ENCODE results near the gene RNF215. TPM values are rescaled to one million over a fixed set of nuclear protein-coding genes. Genes with fewer than 3 reads are reported as not detected.

The RNF215 gene
- total and polyA plus RNA-seq, 3 experiments from 2014 or later: 0.22 to 7.9 (median 6.3) TPM

- no peaks in the 10 kb centered on the region for H3K27me3 Mint-ChIP-seq
Measured at GRCh38 chr22:30424534-30425326, 37.5 kb upstream of the RNF215 start.

GRCh38 chr22:30423959-30424533 is 36.8 kb upstream of the RNF215 start:
- Histone ChIP-seq H3K9me3 (ENCODE audit: low read length) (no peaks in the 10 kb centered on the region), H3K27me3 (ENCODE audit: insufficient read depth, low read length, poor library complexity, severe bottlenecking) (no peaks in the 10 kb centered on the region), H3K36me3 (ENCODE audit: insufficient read depth, low read length) (no peaks in the 10 kb centered on the region), H3K27ac (ENCODE audit: low read depth, low read length) (peak overlapping the region; percentile 84), H3K4me1 (ENCODE audit: insufficient read depth, low read length) (peaks cover 44% of the 10 kb centered on the region), H3K4me3 (ENCODE audit: low read length) (peak overlapping the region; percentile 73)
- Mint-ChIP-seq H3K4me1 (peaks cover 51 to 66% (median 62%) of the 10 kb centered on the region in 3 donors), H3K4me3 (peak overlapping the region; percentile 91 to 98 (median 97)), H3K36me3 (peaks cover 0 to 50% (median 8%) of the 10 kb centered on the region in 3 donors), H3K27me3 (no peaks in the 10 kb centered on the region), H3K9me3 (no peaks in the 10 kb centered on the region), H3K27ac (peak overlapping the region; percentile 93 to 99 (median 98))
- ChIA-PET POLR2A (interaction anchor here (0.5 to 3.2 kb wide), 17 partner anchors 10 to 867 kb away, joined by 3 to 16 read pairs (median 3); partner anchors contain the start of genes CASTOR1, CCDC157, RNF215 and SF3A1), CTCF (interaction anchor here (0.9 to 5.9 kb wide), 14 partner anchors 10 to 319 kb away, joined by 3 to 37 read pairs (median 5); partner anchors contain the start of gene CASTOR1)
- peak; percentile 96 to 100 (median 98) for DNase-seq

More at GRCh38 chr22:30424534-30425326, 37.5 kb upstream of the RNF215 start:
- peaks cover 44% of the 10 kb centered on the region for H3K4me1 ChIP-seq (ENCODE audit: insufficient read depth, low read length)
- H3K27me3 ChIP-seq (ENCODE audit: insufficient read depth, low read length, poor library complexity, severe bottlenecking): no peaks in the 10 kb centered on the region
- H3K27ac Mint-ChIP-seq: peak overlapping the region; percentile 93 to 99 (median 98)
- H3K4me1 Mint-ChIP-seq: peaks cover 51 to 66% (median 62%) of the 10 kb centered on the region in 3 donors
- H3K9me3 ChIP-seq (ENCODE audit: low read length): no peaks in the 10 kb centered on the region
- H3K9me3 Mint-ChIP-seq: no peaks in the 10 kb centered on the region
- peak overlapping the region; percentile 91 to 98 (median 97) for H3K4me3 Mint-ChIP-seq
- ChIA-PET CTCF (interaction anchor here (0.8 to 5.9 kb wide), 13 partner anchors 9 to 320 kb away, joined by 3 to 37 read pairs (median 4); partner anchors contain the start of gene CASTOR1), POLR2A (interaction anchor here (0.5 to 3.2 kb wide), 17 partner anchors 10 to 866 kb away, joined by 3 to 16 read pairs (median 3); partner anchors contain the start of genes CASTOR1, CCDC157, SF3A1 and TBC1D10A)
- peak overlapping the region; percentile 81 for H3K27ac ChIP-seq (ENCODE audit: low read depth, low read length)
- H3K36me3 ChIP-seq (ENCODE audit: insufficient read depth, low read length): no peaks in the 10 kb centered on the region
- DNase-seq: no peak
- H3K4me3 ChIP-seq (ENCODE audit: low read length): peak overlapping the region; percentile 73
- peaks cover 0 to 47% (median 5%) of the 10 kb centered on the region in 3 donors for H3K36me3 Mint-ChIP-seq

GRCh38 chr22:30423301-30423958 is 36.2 kb upstream of the RNF215 start:
- Mint-ChIP-seq H3K36me3 (peaks cover 0 to 47% (median 8%) of the 10 kb centered on the region in 3 donors), H3K27me3 (no peaks in the 10 kb centered on the region), H3K4me3 (peak overlapping the region; percentile 91 to 98 (median 97)), H3K27ac (peak overlapping the region; percentile 93 to 99 (median 98)), H3K4me1 (peaks cover 51 to 66% (median 62%) of the 10 kb centered on the region in 3 donors), H3K9me3 (no peaks in the 10 kb centered on the region)
- H3K4me3 ChIP-seq (ENCODE audit: low read length): peak overlapping the region; percentile 73
- no peaks in the 10 kb centered on the region for H3K9me3 ChIP-seq (ENCODE audit: low read length)
- no peaks in the 10 kb centered on the region for H3K27me3 ChIP-seq (ENCODE audit: insufficient read depth, low read length, poor library complexity, severe bottlenecking)
- DNase-seq: peak in 2 of 5 donors; percentile 21 to 46
- peak overlapping the region; percentile 84 for H3K27ac ChIP-seq (ENCODE audit: low read depth, low read length)
- POLR2A ChIA-PET: interaction anchor here (0.8 to 3.2 kb wide), 13 partner anchors 9 to 867 kb away, joined by 3 to 16 read pairs (median 5); partner anchors contain the start of genes CASTOR1, CCDC157, RNF215 and SF3A1
- CTCF ChIA-PET: interaction anchor here (0.9 to 5.9 kb wide), 12 partner anchors 10 to 318 kb away, joined by 3 to 37 read pairs (median 6); partner anchors contain the start of gene CASTOR1
- H3K4me1 ChIP-seq (ENCODE audit: insufficient read depth, low read length): peaks cover 44% of the 10 kb centered on the region
- no peaks in the 10 kb centered on the region for H3K36me3 ChIP-seq (ENCODE audit: insufficient read depth, low read length)

GRCh38 chr22:30422481-30423300 is 35.5 kb upstream of the RNF215 start:
- Mint-ChIP-seq H3K36me3 (peaks cover 0 to 47% (median 10%) of the 10 kb centered on the region in 3 donors), H3K4me3 (peak overlapping the region; percentile 91 to 98 (median 97)), H3K27ac (peak overlapping the region in 7 of 8 donors; percentile 86 to 99 (median 95)), H3K9me3 (no peaks in the 10 kb centered on the region), H3K4me1 (peaks cover 51 to 64% (median 62%) of the 10 kb centered on the region in 3 donors), H3K27me3 (no peaks in the 10 kb centered on the region)
- no peaks in the 10 kb centered on the region for H3K27me3 ChIP-seq (ENCODE audit: insufficient read depth, low read length, poor library complexity, severe bottlenecking)
- H3K27ac ChIP-seq (ENCODE audit: low read depth, low read length): peak overlapping the region; percentile 84
- DNase-seq: no peak
- CTCF ChIA-PET: interaction anchor here (1.2 to 5.9 kb wide), 7 partner anchors 11 to 315 kb away, joined by 3 to 37 read pairs (median 6); partner anchors contain the start of gene CASTOR1
- H3K4me3 ChIP-seq (ENCODE audit: low read length): peak overlapping the region; percentile 73
- no peaks in the 10 kb centered on the region for H3K9me3 ChIP-seq (ENCODE audit: low read length)
- POLR2A ChIA-PET: interaction anchor here (0.5 to 1.9 kb wide), 3 partner anchors 8 to 440 kb away, joined by 3 to 8 read pairs (median 5); partner anchors contain the start of gene TBC1D10A
- no peaks in the 10 kb centered on the region for H3K36me3 ChIP-seq (ENCODE audit: insufficient read depth, low read length)
- peaks cover 44% of the 10 kb centered on the region for H3K4me1 ChIP-seq (ENCODE audit: insufficient read depth, low read length)

GRCh38 chr22:30421695-30422480 is 34.7 kb upstream of the RNF215 start:
- no peaks in the 10 kb centered on the region for H3K9me3 ChIP-seq (ENCODE audit: low read length)
- Mint-ChIP-seq H3K4me1 (peaks cover 45 to 56% (median 55%) of the 10 kb centered on the region in 3 donors), H3K36me3 (peaks cover 0 to 49% (median 12%) of the 10 kb centered on the region in 3 donors), H3K9me3 (no peaks in the 10 kb centered on the region), H3K4me3 (peak overlapping the region; percentile 44 to 98 (median 95)), H3K27ac (peak overlapping the region in 7 of 8 donors; percentile 86 to 99 (median 95)), H3K27me3 (no peaks in the 10 kb centered on the region)
- peak overlapping the region; percentile 84 for H3K27ac ChIP-seq (ENCODE audit: low read depth, low read length)
- no peak for DNase-seq
- no peaks in the 10 kb centered on the region for H3K36me3 ChIP-seq (ENCODE audit: insufficient read depth, low read length)
- POLR2A ChIA-PET: interaction anchor here (0.5 kb wide), 1 partner anchor 439 kb away, joined by 3 read pairs; no protein-coding TSS in a partner anchor
- no peaks in the 10 kb centered on the region for H3K27me3 ChIP-seq (ENCODE audit: insufficient read depth, low read length, poor library complexity, severe bottlenecking)
- H3K4me1 ChIP-seq (ENCODE audit: insufficient read depth, low read length): peaks cover 36% of the 10 kb centered on the region
- H3K4me3 ChIP-seq (ENCODE audit: low read length): peak overlapping the region; percentile 4
- CTCF ChIA-PET: interaction anchor here (0.8 to 4.7 kb wide), 5 partner anchors 9 to 133 kb away, joined by 3 to 30 read pairs (median 5); partner anchors contain the start of gene CASTOR1

GRCh38 chr22:30420347-30421125 is 33.3 kb upstream of the RNF215 start:
- Mint-ChIP-seq H3K27me3 (no peaks in the 10 kb centered on the region), H3K4me1 (peaks cover 33 to 44% (median 41%) of the 10 kb centered on the region in 3 donors), H3K27ac (peak overlapping the region in 1 of 8 donors; percentile 40), H3K4me3 (peak overlapping the region in 1 of 7 donors; percentile 73), H3K9me3 (no peaks in the 10 kb centered on the region), H3K36me3 (peaks cover 8 to 54% (median 20%) of the 10 kb centered on the region in 3 donors)
- no peaks in the 10 kb centered on the region for H3K27me3 ChIP-seq (ENCODE audit: insufficient read depth, low read length, poor library complexity, severe bottlenecking)
- ChIA-PET CTCF (interaction anchor here (0.8 to 1.9 kb wide), 2 partner anchors 8 to 25 kb away, joined by 3 to 5 read pairs; no protein-coding TSS in a partner anchor), POLR2A (no interaction called here)
- H3K9me3 ChIP-seq (ENCODE audit: low read length): no peaks in the 10 kb centered on the region
- H3K27ac ChIP-seq (ENCODE audit: low read depth, low read length): no peak overlapping the region
- H3K36me3 ChIP-seq (ENCODE audit: insufficient read depth, low read length): no peaks in the 10 kb centered on the region
- DNase-seq: no peak
- H3K4me1 ChIP-seq (ENCODE audit: insufficient read depth, low read length): peaks cover 28% of the 10 kb centered on the region
- H3K4me3 ChIP-seq (ENCODE audit: low read length): no peak overlapping the region
